ENCODE data around the gene NRAP.

DNA sequence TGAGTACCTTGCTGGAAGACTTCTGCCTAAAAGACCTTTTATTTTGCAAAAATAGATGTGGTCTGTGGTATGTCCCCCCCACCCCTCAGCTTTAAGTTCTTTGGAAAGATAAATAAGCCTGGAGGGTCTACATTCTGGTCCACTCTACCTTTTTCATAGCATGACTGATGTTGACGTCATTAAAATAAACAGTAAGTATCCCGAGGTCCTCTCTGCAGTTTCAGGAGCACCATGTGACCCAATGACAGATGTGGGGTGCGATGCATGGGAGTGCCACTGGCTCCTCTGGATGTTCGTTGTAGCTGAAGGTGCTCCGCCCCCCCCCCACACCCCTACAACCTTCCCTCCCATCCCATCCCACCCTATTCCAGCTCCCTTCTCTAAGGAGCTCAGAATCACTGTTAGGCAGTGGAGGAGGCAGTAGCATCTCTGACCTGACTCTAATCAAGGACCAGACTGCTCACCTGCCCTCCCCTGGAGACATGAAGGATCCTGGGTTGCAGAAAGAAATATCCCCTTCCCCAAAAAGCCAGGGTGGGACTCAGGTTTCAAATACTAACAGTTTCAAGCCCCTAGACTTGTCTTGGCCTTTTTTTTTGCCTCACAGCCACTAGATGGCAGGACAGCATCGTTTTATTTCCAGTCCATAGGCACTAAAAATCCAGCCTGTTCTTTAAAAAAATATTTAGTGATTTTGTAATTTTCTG, 40.9 kb upstream of the NRAP start:
- TF ChIP-seq, protein P1, sequence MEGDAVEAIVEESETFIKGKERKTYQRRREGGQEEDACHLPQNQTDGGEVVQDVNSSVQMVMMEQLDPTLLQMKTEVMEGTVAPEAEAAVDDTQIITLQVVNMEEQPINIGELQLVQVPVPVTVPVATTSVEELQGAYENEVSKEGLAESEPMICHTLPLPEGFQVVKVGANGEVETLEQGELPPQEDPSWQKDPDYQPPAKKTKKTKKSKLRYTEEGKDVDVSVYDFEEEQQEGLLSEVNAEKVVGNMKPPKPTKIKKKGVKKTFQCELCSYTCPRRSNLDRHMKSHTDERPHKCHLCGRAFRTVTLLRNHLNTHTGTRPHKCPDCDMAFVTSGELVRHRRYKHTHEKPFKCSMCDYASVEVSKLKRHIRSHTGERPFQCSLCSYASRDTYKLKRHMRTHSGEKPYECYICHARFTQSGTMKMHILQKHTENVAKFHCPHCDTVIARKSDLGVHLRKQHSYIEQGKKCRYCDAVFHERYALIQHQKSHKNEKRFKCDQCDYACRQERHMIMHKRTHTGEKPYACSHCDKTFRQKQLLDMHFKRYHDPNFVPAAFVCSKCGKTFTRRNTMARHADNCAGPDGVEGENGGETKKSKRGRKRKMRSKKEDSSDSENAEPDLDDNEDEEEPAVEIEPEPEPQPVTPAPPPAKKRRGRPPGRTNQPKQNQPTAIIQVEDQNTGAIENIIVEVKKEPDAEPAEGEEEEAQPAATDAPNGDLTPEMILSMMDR (IDR thresholded peaks at IDR 0.05 in 4 of 5, conservative IDR thresholded peaks at IDR 0.05 in 1 of 5) = peak in 3 of 5 experiments; percentile 44 to 61 (median 56)
- no peak for TF ChIP-seq POLR2A (IDR thresholded peaks at IDR 0.05)
